IPS DF 19.7 (cell line): Measurements from ENCODE around the gene NPY2R.

Experiments used
- DNase-seq: peaks from one replicate; pipeline ENCODE4 v3.0.0-alpha.2; 2013; ENCODE audit warnings: low read depth, low spot score

Gene NPY2R, protein sequence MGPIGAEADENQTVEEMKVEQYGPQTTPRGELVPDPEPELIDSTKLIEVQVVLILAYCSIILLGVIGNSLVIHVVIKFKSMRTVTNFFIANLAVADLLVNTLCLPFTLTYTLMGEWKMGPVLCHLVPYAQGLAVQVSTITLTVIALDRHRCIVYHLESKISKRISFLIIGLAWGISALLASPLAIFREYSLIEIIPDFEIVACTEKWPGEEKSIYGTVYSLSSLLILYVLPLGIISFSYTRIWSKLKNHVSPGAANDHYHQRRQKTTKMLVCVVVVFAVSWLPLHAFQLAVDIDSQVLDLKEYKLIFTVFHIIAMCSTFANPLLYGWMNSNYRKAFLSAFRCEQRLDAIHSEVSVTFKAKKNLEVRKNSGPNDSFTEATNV

DNA sequence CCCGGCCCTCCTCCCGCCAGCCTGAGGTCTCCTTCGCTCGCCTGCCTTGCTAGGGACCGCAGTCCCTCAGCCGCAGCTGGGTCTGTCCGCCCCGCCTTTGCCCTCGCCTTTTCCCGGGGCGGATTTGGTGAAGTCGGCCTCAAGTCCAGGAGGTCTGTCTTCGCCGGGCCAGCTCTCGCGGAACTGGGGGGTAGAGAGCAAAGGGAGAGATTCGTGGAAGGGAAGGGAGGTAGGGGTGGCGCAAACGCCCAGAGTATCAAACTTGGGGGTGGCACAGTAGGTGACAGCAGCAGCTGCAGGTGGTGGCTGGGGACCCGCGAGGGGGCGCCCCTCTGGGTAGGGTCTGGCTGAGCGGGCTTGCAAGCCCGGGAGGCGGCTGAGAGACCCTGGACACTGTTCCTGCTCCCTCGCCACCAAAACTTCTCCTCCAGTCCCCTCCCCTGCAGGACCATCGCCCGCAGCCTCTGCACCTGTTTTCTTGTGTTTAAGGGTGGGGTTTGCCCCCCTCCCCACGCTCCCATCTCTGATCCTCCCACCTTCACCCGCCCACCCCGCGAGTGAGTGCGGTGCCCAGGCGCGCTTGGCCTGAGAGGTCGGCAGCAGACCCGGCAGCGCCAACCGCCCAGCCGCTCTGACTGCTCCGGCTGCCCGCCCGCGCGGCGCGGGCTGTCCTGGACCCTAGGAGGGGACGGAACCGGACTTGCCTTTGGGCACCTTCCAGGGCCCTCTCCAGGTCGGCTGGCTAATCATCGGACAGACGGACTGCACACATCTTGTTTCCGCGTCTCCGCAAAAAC lies at the start of gene NPY2R:
TSS of gene NPY2R (plus strand) at position 379 of the 797 bp plus-strand sequence. CDS start 5,304 bp downstream, outside the sequence.
- DNase-seq = no peak

DNA sequence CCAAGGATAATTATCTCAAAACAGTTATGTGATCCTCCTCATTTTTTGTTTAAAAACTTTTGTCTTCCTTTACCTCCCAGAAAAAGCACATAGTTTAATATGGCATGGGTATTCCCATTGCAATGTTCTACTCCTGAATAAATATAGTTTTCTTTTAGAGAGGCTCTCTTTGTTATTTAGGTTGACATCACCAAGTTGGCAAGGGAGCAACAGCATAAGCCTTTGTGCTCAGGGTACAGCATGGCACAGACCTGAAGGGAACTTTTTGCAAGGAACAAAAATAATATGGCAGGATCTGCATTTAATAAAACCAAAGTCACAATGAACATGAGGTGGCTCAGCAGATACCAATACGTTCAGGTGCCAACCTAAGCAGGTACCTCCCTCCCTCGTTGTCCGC lies 47.1 kb upstream of the NPY2R start:
- no peak for DNase-seq

DNA sequence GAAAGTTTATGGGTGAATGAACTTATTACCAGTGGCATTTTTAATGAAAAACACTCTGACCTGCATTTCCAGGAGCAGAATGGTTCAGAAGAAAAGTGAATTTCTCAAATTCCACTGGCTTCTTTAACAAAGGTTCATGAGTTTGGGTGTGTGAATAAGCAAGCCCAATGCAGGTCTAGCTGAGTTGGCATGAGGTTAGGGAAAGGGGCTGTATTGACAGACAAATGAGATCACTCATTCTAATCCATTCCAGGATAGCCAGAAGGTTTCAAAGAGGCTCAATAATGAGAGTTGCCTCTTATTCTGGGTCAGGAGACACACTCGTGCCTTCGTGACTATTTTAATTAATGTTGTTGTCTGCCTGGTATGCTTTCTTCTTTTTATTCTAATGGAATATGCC lies 43.7 kb upstream of the NPY2R start:
- no peak for DNase-seq

DNA sequence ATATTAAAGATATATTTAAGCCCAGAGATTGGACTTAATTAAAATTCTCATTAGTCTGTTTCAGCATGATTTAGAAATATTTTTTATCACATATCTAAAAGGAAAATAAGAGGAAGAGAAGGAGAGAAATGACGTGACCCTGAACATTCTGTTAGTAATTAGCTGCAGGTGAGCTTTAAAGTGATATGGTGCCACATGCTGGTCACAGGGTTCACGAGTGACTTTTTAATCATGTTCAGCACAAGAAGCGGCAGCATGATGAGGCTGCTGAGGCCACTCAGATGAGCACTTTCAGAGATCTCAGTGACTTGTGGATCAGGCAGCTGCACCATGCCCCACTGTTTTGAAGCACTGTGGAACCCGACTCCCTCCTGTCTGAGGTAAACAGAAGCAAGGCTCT lies 37.9 kb upstream of the NPY2R start:
- DNase-seq = no peak

DNA sequence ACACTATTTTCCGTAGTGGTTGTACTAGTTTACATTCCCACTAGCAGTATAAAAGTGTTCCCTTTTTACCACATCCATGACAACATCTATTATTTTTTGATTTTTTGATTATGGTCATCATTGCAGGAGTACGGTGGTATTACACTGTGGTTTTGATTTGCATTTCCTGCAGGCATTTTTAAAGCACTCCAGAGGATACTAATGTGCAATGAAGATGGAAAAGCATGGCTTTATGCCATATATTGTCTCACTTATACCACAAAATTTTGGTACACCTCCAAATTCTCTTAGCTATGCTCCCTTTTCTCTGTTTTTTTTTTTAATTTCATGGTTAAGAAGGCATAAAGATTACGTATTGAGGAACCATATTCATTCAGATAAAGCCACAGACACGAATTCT lies 35.1 kb upstream of the NPY2R start:
- DNase-seq = no peak

DNA sequence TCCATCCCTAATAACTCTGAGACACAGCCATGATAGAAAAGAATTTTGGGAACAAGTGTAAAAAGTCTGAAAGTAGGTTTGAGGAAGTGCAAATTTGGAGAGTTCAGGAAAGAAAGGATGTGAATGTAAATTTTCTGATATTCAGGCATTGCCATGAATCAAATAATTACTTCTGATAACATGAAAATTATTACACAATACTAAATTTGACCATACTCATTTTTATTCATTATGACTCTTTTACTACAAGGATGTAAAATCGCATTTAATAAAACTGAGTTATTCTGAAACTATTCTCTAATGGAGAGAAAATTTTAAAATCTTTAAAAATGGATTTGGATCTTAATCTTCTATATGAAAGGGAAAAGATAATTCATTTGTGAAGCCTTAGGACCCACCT lies 33.8 kb upstream of the NPY2R start:
- no peak for DNase-seq

DNA sequence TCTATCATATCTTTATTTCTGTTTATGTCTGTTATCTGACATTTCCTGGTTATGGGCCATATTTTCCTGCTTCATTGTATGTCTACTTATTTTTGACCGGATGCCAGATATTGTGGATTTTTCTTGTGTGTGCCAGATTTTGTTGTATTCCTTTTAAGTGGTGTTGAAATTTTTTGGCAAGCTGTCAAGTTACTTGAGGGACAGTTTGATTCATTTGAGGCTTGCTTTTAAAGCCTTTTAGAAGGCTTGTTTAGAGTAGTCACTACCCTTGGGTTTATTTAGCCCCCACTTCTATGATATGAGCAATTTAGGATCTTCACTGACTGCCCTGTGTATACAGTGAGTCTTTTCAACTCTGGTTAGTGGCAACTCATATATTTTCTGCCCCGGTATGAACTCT lies 29.2 kb upstream of the NPY2R start:
- no peak for DNase-seq

DNA sequence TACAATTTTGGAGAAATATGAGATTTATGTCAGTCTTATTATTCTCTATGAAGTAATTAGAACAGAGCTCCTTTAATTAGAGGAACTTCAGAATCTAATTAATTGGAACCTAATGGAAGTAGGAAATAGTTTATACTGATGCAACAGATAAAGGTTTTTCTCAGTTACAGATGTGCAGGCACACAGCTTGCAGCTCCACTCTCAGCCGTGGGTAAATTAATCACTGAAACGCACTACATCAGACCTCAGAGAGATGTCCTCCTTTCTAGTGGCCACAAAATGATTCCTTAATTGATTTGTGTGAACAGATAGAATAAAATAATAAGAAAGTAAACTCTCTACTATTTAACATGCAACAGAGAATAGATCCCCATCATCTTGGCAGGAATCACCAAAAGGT lies 21.5 kb upstream of the NPY2R start:
- no peak for DNase-seq

DNA sequence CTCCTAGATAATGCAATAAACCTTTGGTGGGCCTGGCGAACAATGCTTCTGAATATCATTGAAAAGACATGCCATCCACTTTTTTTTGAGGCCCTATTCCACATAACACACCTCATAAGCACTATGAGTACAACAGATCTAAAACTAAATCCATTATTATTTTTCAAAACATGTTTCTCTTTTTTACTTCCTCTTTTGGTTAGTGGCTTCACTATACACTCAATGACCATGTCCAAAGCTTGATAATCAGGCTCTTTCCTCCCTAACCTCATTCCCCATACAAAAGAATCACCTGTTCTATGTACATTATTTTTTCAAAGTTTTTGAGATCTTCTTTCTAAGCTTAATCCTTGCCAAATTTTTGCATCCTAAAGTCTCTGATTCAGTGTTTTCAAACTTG lies 20.4 kb upstream of the NPY2R start:
- DNase-seq = no peak

DNA sequence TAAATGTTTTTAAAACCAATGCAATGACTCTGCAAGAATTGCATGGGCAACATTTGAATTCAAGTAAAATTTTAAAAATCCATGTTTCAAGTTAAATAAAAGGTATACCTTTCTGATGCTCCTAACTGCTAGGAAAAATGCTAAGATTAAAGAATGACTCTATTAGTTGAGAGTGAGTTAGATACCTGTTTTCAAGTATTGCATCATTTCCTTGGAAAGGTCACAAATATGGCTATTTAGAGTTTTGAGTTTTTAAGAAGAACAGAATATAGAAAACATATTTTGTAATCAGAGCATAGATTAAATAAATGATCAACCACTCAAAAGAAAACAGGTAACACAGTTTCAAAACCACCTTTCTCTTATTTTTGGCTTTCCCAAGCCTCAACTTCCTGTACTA lies 18.3 kb upstream of the NPY2R start:
- no peak for DNase-seq

DNA sequence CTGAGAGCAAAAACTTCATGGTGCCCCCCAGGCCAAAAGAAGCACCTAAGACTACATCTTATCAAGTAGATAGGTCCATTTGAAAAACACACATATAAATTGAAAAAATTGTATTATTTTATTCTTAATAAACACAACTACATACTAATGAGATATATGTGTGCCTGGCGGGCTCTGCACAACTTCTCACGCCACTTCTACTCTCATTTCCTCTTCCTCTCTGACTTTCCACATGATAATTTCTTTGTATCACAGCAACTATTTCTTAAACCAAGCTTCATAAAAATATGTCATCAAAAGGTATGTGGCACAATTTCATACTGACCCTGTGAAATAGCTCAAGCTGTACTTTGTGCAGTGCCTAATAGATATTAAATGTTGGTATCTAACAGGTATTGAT lies 10.7 kb upstream of the NPY2R start:
- DNase-seq = no peak

DNA sequence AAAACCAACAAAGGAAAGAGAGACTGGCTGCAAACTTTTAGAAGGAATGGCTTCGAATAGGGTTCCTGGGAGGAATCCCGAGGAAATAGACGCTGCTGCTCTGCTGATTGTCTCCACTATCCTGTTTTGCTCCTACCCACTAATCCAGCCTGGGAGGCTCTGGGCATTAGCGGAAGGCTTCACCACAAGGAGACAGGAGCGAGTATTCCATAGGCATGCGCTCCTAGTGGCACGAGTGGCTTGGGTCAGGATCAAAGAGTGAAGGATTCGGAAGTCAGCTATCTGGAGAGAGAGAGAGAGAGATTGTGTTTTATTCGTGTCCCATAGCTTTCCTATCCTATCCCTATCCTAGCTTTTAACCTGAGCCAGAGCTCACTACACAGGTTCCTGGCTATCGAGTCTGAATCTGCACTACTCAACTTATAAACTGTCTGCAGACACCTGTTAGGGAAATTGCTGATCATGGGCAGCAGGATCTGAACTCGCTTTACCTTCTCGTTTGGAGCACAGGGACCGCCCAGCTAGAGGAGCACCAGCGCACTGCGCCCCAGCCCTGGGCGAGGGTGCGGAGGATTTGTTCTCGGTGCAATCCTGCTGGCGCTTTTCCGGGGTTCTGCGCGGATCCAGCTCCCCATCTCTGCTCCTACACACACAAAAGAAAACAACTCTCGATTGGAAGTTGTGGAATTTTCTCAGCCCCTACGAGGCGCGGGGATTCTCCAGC lies 740 bp upstream of the NPY2R start:
- DNase-seq = no peak

DNA sequence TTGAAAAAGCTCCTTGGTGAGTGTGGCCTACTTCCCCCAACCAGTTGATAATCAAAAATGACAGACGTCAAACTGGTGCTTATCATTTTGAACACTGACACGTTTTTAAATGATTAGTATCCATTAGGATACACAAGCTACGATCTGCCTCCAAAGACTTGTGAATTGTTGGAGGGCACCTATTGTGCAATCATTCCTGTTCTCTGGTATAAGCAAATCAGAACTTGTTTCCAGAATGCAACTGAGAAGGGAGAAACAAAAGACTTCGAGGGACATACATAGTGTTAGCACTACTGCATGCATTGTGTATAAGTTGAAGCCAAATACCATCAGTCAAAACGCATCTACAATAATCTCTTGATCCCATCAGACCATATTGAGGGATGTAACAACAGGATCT lies 11.6 kb downstream of the NPY2R start:
- no peak for DNase-seq

DNA sequence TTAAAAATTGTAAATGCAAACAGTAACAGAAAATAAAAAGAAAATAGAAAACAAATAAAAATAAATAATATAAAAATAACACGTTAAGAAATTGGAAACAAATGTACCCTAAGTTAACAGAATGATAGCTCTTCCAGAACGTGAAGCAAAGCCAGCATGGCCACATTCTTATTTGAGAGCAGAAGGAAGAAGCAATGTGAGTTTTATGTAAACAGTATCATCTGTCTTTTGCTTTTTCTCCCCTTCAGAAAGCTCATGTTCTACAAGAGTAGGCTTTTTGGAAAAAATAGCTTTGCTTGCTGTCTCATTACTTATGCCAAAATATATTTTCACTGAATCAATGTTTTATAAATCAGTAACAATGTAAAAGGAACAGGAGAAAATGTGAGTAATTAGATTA lies 18.7 kb downstream of the NPY2R start:
- DNase-seq = no peak

DNA sequence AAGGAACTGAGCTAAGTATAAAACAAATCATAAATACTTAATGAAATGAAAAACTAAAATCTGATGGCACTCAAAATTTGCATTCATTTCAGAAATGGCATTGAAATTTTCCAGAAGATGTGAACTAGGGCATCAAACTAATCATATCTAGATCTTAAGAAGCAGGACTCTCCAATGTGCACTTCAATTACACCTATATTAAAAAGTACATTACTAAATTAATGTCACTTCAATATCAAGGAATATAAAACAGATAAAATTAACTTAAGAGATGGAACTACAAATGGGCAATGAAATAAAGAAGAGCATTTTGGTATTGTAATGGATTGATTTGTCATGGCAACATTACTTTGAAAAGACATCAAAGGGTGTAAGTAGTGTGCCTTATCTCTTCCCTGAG lies 20.3 kb downstream of the NPY2R start:
- no peak for DNase-seq

DNA sequence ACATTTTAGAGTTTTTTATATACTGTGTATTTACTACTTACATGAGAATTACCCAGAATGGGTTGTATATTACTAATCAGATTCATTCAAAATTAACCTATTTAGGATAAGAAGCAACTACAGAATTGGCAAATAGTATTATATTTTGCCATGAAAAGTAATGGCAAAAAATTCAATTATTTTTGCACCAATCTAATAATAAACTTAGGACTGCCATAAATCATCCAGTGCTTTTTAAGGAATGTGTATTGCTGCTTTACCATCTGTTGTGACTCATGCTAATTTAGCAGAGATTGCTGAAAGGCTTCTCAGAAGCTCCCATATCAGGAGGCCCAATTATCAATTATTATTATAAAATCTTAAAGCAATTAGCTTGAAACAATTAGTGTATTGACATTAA lies 24.0 kb downstream of the NPY2R start:
- DNase-seq = no peak

DNA sequence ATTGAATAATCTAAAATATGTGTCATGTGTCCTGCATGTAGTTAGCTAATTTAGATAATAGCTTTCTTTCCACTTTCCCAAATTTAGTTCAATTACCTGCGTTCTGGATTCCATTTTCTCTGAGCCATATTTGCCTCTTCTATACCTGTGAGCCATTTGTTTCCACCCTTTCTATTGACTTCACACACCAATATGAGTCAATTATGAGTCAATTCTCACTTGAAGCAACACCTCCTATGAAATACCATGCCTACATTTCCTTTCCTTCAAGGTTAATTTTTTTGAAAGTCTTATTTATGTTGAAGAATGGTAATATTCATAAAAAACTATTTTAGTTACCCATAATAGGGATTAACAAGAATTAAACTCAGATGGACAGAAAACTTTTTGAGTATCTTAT lies 25.8 kb downstream of the NPY2R start:
- DNase-seq = no peak

DNA sequence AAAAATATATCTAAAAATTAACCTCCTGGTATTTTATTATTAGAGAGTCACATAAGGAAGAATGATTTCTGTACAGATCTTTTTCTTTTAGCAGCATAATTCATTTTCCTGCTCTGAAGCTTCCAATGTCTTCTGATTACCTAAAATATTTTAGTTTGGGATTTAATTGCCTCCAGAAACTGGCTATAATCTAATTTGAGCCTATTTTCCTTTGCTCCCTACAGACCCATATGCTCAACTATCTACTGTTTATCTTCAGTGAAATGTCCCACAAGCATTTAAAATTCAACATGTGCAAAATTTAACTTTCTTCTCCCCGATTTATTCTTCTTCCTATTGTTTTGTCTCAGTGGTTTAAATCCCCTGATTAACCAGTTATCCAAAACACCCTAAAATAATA lies 29.1 kb downstream of the NPY2R start:
- no peak for DNase-seq

DNA sequence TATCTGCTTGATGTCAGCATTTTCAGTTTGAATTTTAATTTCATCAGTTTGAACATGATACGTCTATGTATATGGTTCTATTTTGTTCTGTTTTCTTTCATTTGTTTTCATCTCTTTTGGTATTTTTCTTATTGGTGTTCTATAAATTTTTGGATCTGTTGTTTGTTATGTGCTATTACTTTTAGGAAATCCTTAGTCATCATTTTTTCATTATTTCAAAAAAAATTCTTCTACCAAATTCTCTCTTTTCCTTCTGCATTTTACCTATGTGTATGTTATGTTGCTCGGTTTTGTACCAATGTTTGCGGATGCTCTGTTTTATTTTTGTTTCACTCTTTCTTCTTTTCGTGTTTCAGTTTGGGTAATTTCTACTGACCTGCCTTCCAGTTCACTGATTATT lies 32.8 kb downstream of the NPY2R start:
- no peak for DNase-seq

DNA sequence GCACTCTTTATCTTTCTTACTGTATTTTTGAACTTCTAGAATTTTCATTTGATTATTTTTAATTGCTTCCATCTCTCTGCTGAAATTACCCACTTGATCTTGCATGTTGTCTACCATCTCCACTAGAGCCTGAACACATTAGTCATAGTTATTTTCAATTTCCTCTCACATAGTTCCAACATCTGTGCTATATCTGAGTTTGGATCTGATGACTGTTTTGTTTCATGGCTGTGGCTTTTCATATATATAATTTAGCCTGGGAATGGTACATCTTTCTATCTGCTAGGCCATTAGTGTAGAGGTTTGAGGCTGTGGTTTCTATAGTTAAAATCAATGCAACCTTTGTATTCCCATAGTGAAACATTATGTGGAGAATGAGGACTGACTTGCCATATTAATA lies 33.2 kb downstream of the NPY2R start:
- no peak for DNase-seq

DNA sequence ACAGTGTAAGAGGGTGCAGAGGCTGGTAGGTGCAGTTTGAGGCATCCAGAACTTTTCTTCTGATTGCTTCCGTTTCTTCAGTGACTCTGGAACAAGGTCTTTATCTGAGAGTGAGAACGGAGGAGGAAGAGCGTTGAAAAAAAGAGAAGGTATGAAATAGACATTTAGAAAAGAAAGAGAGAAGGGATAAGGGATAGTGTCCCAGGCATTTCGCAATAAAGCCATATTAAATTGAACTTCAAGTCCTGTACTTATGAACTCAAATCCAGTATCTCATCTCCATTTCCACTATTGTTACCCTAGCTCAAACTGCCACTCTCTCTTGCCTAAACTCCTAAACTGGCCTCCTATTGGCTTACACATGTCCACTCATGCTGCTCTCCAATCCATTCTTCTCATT lies 36.7 kb downstream of the NPY2R start:
- DNase-seq = no peak
